Measurements from ENCODE around the gene DSTYK.

DNA sequence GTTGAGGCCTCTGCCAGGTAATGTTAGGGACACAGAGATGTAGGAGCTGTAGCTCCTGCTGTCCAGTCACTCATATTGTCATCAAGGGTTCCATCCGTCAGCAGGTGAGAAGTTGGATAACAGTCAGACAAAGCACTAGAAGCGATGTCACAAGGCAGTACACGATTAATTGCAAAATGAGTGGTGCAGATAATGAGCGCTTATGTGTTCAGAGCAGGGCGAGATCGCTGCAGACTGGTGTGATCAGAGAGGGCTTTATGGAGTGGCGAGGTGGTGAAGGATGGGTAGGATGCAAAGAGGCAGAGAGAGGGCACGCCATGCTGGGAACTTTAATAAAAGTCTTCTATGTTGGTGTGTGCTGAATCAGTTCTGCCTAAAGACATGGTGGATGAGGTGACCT, 25.0 kb upstream of the DSTYK start:
- no peak for TF ChIP-seq EZH2 (IDR thresholded peaks at IDR 0.05; ENCODE audit: insufficient read depth, low read length)
- TF ChIP-seq, protein P1, sequence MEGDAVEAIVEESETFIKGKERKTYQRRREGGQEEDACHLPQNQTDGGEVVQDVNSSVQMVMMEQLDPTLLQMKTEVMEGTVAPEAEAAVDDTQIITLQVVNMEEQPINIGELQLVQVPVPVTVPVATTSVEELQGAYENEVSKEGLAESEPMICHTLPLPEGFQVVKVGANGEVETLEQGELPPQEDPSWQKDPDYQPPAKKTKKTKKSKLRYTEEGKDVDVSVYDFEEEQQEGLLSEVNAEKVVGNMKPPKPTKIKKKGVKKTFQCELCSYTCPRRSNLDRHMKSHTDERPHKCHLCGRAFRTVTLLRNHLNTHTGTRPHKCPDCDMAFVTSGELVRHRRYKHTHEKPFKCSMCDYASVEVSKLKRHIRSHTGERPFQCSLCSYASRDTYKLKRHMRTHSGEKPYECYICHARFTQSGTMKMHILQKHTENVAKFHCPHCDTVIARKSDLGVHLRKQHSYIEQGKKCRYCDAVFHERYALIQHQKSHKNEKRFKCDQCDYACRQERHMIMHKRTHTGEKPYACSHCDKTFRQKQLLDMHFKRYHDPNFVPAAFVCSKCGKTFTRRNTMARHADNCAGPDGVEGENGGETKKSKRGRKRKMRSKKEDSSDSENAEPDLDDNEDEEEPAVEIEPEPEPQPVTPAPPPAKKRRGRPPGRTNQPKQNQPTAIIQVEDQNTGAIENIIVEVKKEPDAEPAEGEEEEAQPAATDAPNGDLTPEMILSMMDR (IDR thresholded peaks at IDR 0.05; ENCODE audit: insufficient read depth, low read depth, low read length) = no peak

All from astrocyte (in vitro differentiated cells and primary cell).